ENCODE results near the gene ABCD2.

- TF ChIP-seq DMBX1 (CRISPR knock-in tag; IDR thresholded peaks at IDR 0.05; ENCODE audit: borderline replicate concordance) (no peak), ZNF165 (CRISPR knock-in tag; IDR thresholded peaks at IDR 0.05; ENCODE audit: borderline replicate concordance) (no peak), ZNF561 (CRISPR knock-in tag; conservative IDR thresholded peaks at IDR 0.05) (no peak), KDM1A (IDR thresholded peaks at IDR 0.05) (no peak)
- TF ChIP-seq, protein P1, sequence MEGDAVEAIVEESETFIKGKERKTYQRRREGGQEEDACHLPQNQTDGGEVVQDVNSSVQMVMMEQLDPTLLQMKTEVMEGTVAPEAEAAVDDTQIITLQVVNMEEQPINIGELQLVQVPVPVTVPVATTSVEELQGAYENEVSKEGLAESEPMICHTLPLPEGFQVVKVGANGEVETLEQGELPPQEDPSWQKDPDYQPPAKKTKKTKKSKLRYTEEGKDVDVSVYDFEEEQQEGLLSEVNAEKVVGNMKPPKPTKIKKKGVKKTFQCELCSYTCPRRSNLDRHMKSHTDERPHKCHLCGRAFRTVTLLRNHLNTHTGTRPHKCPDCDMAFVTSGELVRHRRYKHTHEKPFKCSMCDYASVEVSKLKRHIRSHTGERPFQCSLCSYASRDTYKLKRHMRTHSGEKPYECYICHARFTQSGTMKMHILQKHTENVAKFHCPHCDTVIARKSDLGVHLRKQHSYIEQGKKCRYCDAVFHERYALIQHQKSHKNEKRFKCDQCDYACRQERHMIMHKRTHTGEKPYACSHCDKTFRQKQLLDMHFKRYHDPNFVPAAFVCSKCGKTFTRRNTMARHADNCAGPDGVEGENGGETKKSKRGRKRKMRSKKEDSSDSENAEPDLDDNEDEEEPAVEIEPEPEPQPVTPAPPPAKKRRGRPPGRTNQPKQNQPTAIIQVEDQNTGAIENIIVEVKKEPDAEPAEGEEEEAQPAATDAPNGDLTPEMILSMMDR (IDR thresholded peaks at IDR 0.05 in 2 of 3, conservative IDR thresholded peaks at IDR 0.05 in 1 of 3; ENCODE audit: insufficient read depth in 2 of 3, low read depth in 1 of 3, low read length in 3 of 3), result no peak
Observed at GRCh38 chr12:39505023-39505422, 114.6 kb downstream of the ABCD2 start.
